ENCODE measurements around the gene RASSF8.

- TF ChIP-seq TOX (CRISPR knock-in tag; IDR thresholded peaks at IDR 0.05; ENCODE audit: borderline replicate concordance): no peak
- TF ChIP-seq ZNF565 (CRISPR knock-in tag; conservative IDR thresholded peaks at IDR 0.05; ENCODE audit: low read depth): no peak
- TF ChIP-seq ZFP3 (CRISPR knock-in tag; IDR thresholded peaks at IDR 0.05): no peak
- no peak for TF ChIP-seq CREB5 (CRISPR knock-in tag; IDR thresholded peaks at IDR 0.05; ENCODE audit: low read depth)
- no peak for TF ChIP-seq TSHZ2 (CRISPR knock-in tag; IDR thresholded peaks at IDR 0.05)
- TF ChIP-seq PATZ1 (CRISPR knock-in tag; IDR thresholded peaks at IDR 0.05; ENCODE audit: borderline replicate concordance): no peak
- no peak for TF ChIP-seq SNAI2 (CRISPR knock-in tag; IDR thresholded peaks at IDR 0.05)
- TF ChIP-seq BACH2 (CRISPR knock-in tag; IDR thresholded peaks at IDR 0.05; ENCODE audit: borderline replicate concordance): no peak
- TF ChIP-seq ZNF8 (CRISPR knock-in tag; IDR thresholded peaks at IDR 0.05): no peak
Observed at GRCh38 chr12:25970916-25971653, 12.6 kb downstream of the RASSF8 start.

All from SK-N-SH treated with all-trans-retinoic acid at 6 μM for 48 hours (cell line).